HCT116 (cell line): ENCODE results near the gene CASP8AP2. TPM values are rescaled to one million over a fixed set of nuclear protein-coding genes. Genes with fewer than 3 reads are reported as not detected.

Experiments used
- ATAC-seq: fragments of 200-7000 bp; cut with Tn5 transposase; 2 replicates; pipeline ENCODE4 v1.9.1; 2020; ENCODE audit warnings: mild to moderate bottlenecking, moderate library complexity
- BruUV-seq: library from RNA; stranded (reverse); fragments of 400-500 nt; replicated peaks from 2 replicates; lab custom pipeline; 2021; lab: Mats Ljungman, UMichigan
- CTCF ChIA-PET: fragments of 300-600 bp; sonication (Branson Sonifier 250); formaldehyde crosslinking; loops from one replicate; lab custom pipeline; 2021; ENCODE audit warnings: antibody characterized with exemption; lab: Charles Lee
- POLR2A ChIA-PET: fragments of 300-600, 350-600 bp; sonication (Branson Sonifier 250); formaldehyde crosslinking; loops from one replicate; lab custom pipeline; 2021; ENCODE audit warnings: antibody characterized with exemption; lab: Charles Lee
- RAD21 ChIA-PET, 2 experiments: fragments of 300-600 bp; sonication (Branson Sonifier 250); formaldehyde crosslinking; loops; one replicate each; lab custom pipeline; 2023; ENCODE audit warnings: low total read pairs in 2 of 2; ENCODE audit not compliant: uncharacterized antibody in 2 of 2, unreplicated experiment in 2 of 2, low non-redundant PET in 1 of 2; lab: Charles Lee
- DNase-seq: peaks from one replicate; pipeline ENCODE4 v3.0.0-alpha.2; 2010; ENCODE audit warnings: low read depth, low spot score
- H2AFZ ChIP-seq: fragments of 200-600 bp; shearing (Covaris generic), sonication (generic); 2 replicates; pipeline ENCODE4 v1.6.1; 2017; ENCODE audit warnings: low read depth, mixed run types, mixed read lengths, antibody characterized with exemption, low read length; ENCODE audit not compliant: poor library complexity, severe bottlenecking
- H3K27ac ChIP-seq: 2 replicates; pipeline ENCODE4 v1.5.1; 2012; ENCODE audit warnings: low read depth, low read length
- H3K27me3 ChIP-seq: fragments of 200-600 bp; sonication (generic); 2 replicates; pipeline ENCODE4 v1.6.1; 2016; ENCODE audit warnings: mixed run types, low read length, mixed read lengths; ENCODE audit not compliant: insufficient read depth
- H3K36me3 ChIP-seq, 2 experiments: fragments of 200-500 bp in 1 of 2; fragments of 200-600 bp in 1 of 2; sonication (Bioruptor generic) in 1 of 2; sonication (generic) in 1 of 2; 2 replicates each; pipeline versions ENCODE4 v1.5.1 to v1.6.1; 2014 to 2016; ENCODE audit warnings: low read length in 2 of 2, inconsistent platforms in 1 of 2, mixed read lengths in 1 of 2, mixed run types in 1 of 2; ENCODE audit not compliant: insufficient read depth in 2 of 2, control insufficient read depth in 1 of 2
- H3K4me1 ChIP-seq, 2 experiments: fragments of 200-600 bp in 1 of 2; sonication (generic) in 1 of 2; 2 replicates each; pipeline versions ENCODE4 v1.5.1 to v1.6.1; 2012 to 2017; ENCODE audit warnings: low read length in 2 of 2, inconsistent platforms in 1 of 2, mild to moderate bottlenecking in 1 of 2, mixed read lengths in 1 of 2, mixed run types in 1 of 2, moderate library complexity in 1 of 2; ENCODE audit not compliant: insufficient read depth in 2 of 2, control insufficient read depth in 1 of 2
- H3K4me2 ChIP-seq: fragments of 200-600 bp; sonication (generic); 2 replicates; pipeline ENCODE4 v1.6.1; 2017; ENCODE audit warnings: mixed run types, low read length, mixed read lengths
- H3K4me3 ChIP-seq, 2 experiments: fragments of 200-600 bp in 1 of 2; sonication (generic) in 1 of 2; replicated peaks in 1 of 2; 2 replicates each; pipeline ENCODE4 v1.5.1; 2011 to 2016; ENCODE audit warnings: low read length in 2 of 2, control low read depth in 1 of 2, low read depth in 1 of 2, mild to moderate bottlenecking in 1 of 2, mixed read lengths in 1 of 2, mixed run types in 1 of 2
- H3K79me2 ChIP-seq: fragments of 200-600 bp; sonication (generic); 2 replicates; pipeline ENCODE4 v1.6.1; 2017; ENCODE audit warnings: mild to moderate bottlenecking, mixed run types, low read length, moderate library complexity, mixed read lengths; ENCODE audit not compliant: insufficient read depth
- H3K9ac ChIP-seq: fragments of 200-600 bp; sonication (generic); 2 replicates; pipeline ENCODE4 v1.6.1; 2016; ENCODE audit warnings: low read length, mixed read lengths
- H3K9me2 ChIP-seq: fragments of 200-600 bp; sonication (generic), shearing (Covaris generic); 2 replicates; pipeline ENCODE4 v1.6.1; 2017; ENCODE audit warnings: mixed run types, mild to moderate bottlenecking, moderate library complexity; ENCODE audit not compliant: insufficient read depth
- H3K9me3 ChIP-seq, 2 experiments: fragments of 200-500 bp in 1 of 2; fragments of 200-600 bp in 1 of 2; sonication (Bioruptor generic) in 1 of 2; sonication (generic) in 1 of 2; 2 replicates each; pipeline ENCODE4 v1.6.1; 2014 to 2017; ENCODE audit warnings: low read length in 2 of 2, mixed read lengths in 2 of 2, inconsistent platforms in 1 of 2, low read depth in 1 of 2, mild to moderate bottlenecking in 1 of 2, mixed run types in 1 of 2, moderate library complexity in 1 of 2; ENCODE audit not compliant: control insufficient read depth in 1 of 2, insufficient read depth in 1 of 2
- H4K20me1 ChIP-seq: fragments of 200-600 bp; sonication (generic), shearing (Covaris generic); 2 replicates; pipeline ENCODE4 v1.6.1; 2017; ENCODE audit warnings: mixed run types, mild to moderate bottlenecking, moderate library complexity; ENCODE audit not compliant: insufficient read depth
- CBX3 ChIP-seq: IDR thresholded peaks from 2 replicates; pipeline ENCODE4 v1.6.1; 2012; ENCODE audit warnings: low read depth
- CEBPB ChIP-seq: IDR thresholded peaks from 2 replicates; pipeline ENCODE4 v1.6.1; 2012; ENCODE audit warnings: low read depth
- EZH2 ChIP-seq: fragments of 200-600 bp; sonication (generic); IDR thresholded peaks from 2 replicates; pipeline ENCODE4 v1.6.1; 2017; ENCODE audit warnings: antibody characterized with exemption, mixed run types
- EZH2phosphoT487 ChIP-seq: fragments of 200-600 bp; IDR thresholded peaks from 2 replicates; pipeline ENCODE4 v1.6.1; 2018; ENCODE audit warnings: antibody characterized with exemption, borderline replicate concordance
- FOSL1 ChIP-seq: IDR thresholded peaks from 2 replicates; pipeline ENCODE4 v1.6.1; 2012; ENCODE audit warnings: low read depth
- JUND ChIP-seq: IDR thresholded peaks from 2 replicates; pipeline ENCODE4 v1.6.1; 2012
- POLR2A ChIP-seq: IDR thresholded peaks from 2 replicates; pipeline ENCODE4 v1.7.0; 2011; ENCODE audit warnings: borderline replicate concordance; ENCODE audit not compliant: insufficient read depth, insufficient read length; ENCODE audit errors: extremely low read depth
- RAD21 ChIP-seq: IDR thresholded peaks from 2 replicates; pipeline ENCODE4 v1.6.1; 2012; ENCODE audit warnings: low read depth, mild to moderate bottlenecking
- SIN3A ChIP-seq: IDR thresholded peaks from 2 replicates; pipeline ENCODE4 v1.6.1; 2012; ENCODE audit warnings: low read depth
- SP1 ChIP-seq: IDR thresholded peaks from 2 replicates; pipeline ENCODE4 v1.6.1; 2012; ENCODE audit warnings: low read depth
- SRF ChIP-seq: IDR thresholded peaks from 2 replicates; pipeline ENCODE4 v1.6.1; 2012; ENCODE audit warnings: low read depth
- TCF7L2 ChIP-seq: IDR thresholded peaks from 2 replicates; pipeline ENCODE4 v1.7.0; 2011; ENCODE audit warnings: borderline replicate concordance, inconsistent platforms; ENCODE audit not compliant: insufficient read depth, insufficient read length; ENCODE audit errors: extremely low read depth
- ZFX ChIP-seq: fragments of 450-650 bp; IDR thresholded peaks from 2 replicates; pipeline ENCODE4 v1.6.1; 2017
- ZNF274 ChIP-seq: fragments of 200-500 bp; sonication (Bioruptor generic); IDR thresholded peaks from 2 replicates; pipeline ENCODE4 v1.6.1; 2014; ENCODE audit warnings: mild to moderate bottlenecking, low read depth, low read length, inconsistent platforms
- intact Hi-C: fragments of 100-400 bp; cut with micrococcal nuclease; formaldehyde crosslinking; loops from 2 replicates; pipeline ENCODE4 v1.10.0; 2022
- total RNA-seq: library from RNA; stranded (reverse); gene quantifications from one replicate; pipeline ENCODE4 v1.2.1, GENCODE V29; 2021; ENCODE audit not compliant: unreplicated experiment
- TF ChIP-seq, protein P1 (sequence below): IDR thresholded peaks from 2 replicates; pipeline ENCODE4 v1.6.1; 2012
- TF ChIP-seq, protein P2 (sequence below), 3 experiments: fragments of 200-600 bp in 1 of 3; sonication (generic) in 1 of 3; IDR thresholded peaks in 2 of 3; conservative IDR thresholded peaks in 1 of 3; 2 replicates each; pipeline ENCODE4 v1.5.1; 2012 to 2017; ENCODE audit warnings: low read depth in 2 of 3, low read length in 2 of 3, antibody characterized with exemption in 1 of 3, borderline replicate concordance in 1 of 3, control low read depth in 1 of 3, mild to moderate bottlenecking in 1 of 3, mixed read lengths in 1 of 3, mixed run types in 1 of 3, moderate library complexity in 1 of 3; ENCODE audit not compliant: insufficient read depth in 1 of 3
- TF ChIP-seq, protein P3 (sequence below): IDR thresholded peaks from 2 replicates; pipeline ENCODE4 v1.6.1; 2012; ENCODE audit warnings: low read depth
- TF ChIP-seq, protein P4 (sequence below): IDR thresholded peaks from 2 replicates; pipeline ENCODE4 v1.6.1; 2012

The CASP8AP2 gene
- total RNA-seq, 1 experiment from 2014 or later, result 18.6 TPM

DNA sequence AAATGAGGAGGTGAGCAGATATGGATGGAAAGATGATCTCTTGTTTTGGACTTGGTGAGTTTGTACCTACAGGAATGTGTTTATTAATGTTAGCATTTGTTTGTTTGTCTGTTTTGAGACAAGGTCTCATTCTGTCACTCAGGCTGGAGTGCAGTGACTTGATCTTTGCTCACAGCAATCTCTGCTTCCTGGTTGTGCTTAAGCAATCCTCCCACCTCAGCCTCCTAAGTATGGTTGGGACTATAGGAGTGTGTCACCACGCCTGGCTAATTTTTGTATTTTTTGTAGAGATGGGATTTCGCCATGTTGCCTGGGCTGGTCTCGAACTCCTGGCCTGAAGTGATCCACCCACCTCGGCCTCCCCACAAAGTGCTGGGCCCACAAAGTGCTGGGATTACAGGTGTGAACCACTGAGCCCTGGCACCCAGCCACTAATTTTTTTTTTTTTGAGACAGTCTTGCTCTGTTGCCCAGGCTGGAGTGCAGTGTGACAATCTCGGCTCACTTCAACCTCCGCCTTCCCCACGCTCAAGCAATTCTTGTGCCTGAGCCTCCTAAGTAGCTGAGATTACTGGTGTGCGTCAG lies 7.1 kb downstream of the CASP8AP2 start:
- intact Hi-C loops, result no loop called here
- TF ChIP-seq JUND (no peak), CEBPB (no peak), TCF7L2 (no peak), SIN3A (no peak), SP1 (no peak), POLR2A (no peak), RAD21 (no peak), EZH2 (no peak), EZH2phosphoT487 (no peak), SRF (no peak), FOSL1 (no peak), CBX3 (no peak), ZFX (no peak), ZNF274 (no peak)
- TF ChIP-seq, protein P1, sequence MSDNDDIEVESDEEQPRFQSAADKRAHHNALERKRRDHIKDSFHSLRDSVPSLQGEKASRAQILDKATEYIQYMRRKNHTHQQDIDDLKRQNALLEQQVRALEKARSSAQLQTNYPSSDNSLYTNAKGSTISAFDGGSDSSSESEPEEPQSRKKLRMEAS, result no peak
- TF ChIP-seq, protein P2, sequence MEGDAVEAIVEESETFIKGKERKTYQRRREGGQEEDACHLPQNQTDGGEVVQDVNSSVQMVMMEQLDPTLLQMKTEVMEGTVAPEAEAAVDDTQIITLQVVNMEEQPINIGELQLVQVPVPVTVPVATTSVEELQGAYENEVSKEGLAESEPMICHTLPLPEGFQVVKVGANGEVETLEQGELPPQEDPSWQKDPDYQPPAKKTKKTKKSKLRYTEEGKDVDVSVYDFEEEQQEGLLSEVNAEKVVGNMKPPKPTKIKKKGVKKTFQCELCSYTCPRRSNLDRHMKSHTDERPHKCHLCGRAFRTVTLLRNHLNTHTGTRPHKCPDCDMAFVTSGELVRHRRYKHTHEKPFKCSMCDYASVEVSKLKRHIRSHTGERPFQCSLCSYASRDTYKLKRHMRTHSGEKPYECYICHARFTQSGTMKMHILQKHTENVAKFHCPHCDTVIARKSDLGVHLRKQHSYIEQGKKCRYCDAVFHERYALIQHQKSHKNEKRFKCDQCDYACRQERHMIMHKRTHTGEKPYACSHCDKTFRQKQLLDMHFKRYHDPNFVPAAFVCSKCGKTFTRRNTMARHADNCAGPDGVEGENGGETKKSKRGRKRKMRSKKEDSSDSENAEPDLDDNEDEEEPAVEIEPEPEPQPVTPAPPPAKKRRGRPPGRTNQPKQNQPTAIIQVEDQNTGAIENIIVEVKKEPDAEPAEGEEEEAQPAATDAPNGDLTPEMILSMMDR (IDR thresholded peaks at IDR 0.05 in 2 of 3, conservative IDR thresholded peaks at IDR 0.05 in 1 of 3; ENCODE audit: borderline replicate concordance in 1 of 3, insufficient read depth in 1 of 3, low read depth in 2 of 3, low read length in 2 of 3), result no peak
- TF ChIP-seq, protein P3, sequence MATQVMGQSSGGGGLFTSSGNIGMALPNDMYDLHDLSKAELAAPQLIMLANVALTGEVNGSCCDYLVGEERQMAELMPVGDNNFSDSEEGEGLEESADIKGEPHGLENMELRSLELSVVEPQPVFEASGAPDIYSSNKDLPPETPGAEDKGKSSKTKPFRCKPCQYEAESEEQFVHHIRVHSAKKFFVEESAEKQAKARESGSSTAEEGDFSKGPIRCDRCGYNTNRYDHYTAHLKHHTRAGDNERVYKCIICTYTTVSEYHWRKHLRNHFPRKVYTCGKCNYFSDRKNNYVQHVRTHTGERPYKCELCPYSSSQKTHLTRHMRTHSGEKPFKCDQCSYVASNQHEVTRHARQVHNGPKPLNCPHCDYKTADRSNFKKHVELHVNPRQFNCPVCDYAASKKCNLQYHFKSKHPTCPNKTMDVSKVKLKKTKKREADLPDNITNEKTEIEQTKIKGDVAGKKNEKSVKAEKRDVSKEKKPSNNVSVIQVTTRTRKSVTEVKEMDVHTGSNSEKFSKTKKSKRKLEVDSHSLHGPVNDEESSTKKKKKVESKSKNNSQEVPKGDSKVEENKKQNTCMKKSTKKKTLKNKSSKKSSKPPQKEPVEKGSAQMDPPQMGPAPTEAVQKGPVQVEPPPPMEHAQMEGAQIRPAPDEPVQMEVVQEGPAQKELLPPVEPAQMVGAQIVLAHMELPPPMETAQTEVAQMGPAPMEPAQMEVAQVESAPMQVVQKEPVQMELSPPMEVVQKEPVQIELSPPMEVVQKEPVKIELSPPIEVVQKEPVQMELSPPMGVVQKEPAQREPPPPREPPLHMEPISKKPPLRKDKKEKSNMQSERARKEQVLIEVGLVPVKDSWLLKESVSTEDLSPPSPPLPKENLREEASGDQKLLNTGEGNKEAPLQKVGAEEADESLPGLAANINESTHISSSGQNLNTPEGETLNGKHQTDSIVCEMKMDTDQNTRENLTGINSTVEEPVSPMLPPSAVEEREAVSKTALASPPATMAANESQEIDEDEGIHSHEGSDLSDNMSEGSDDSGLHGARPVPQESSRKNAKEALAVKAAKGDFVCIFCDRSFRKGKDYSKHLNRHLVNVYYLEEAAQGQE, result no peak
- TF ChIP-seq, protein P4, sequence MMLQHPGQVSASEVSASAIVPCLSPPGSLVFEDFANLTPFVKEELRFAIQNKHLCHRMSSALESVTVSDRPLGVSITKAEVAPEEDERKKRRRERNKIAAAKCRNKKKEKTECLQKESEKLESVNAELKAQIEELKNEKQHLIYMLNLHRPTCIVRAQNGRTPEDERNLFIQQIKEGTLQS, result no peak
- TF ChIP-seq, all 23 proteins: peak for 0
- POLR2A ChIA-PET, result no interaction called here

More for the DNA sequence above, 7.1 kb downstream of the CASP8AP2 start:
- no peaks in the 10 kb centered on the region for H3K9me2 ChIP-seq
- H3K9me3 ChIP-seq, result no peaks in the 10 kb centered on the region
- peaks cover 80% of the 10 kb centered on the region for H3K79me2 ChIP-seq
- ChIA-PET CTCF (no interaction called here), RAD21 (no interaction called here)
- no peak for DNase-seq
- no peak overlapping the region for H3K4me2 ChIP-seq
- no peak overlapping the region for H3K9ac ChIP-seq
- H3K36me3 ChIP-seq, result peaks cover 5 to 10% of the 10 kb centered on the region in 2 experiments; a peak in 2 of 4 replicates
- BruUV-seq, result no TSS peak
- no peaks in the 10 kb centered on the region for H4K20me1 ChIP-seq
- no peak overlapping the region for H2AFZ ChIP-seq
- no peaks in the 10 kb centered on the region for H3K27me3 ChIP-seq
- no peak overlapping the region for H3K4me3 ChIP-seq
- no peak for ATAC-seq
- H3K27ac ChIP-seq, result no peak overlapping the region
- peaks cover 0 to 6% of the 10 kb centered on the region in 2 experiments; a peak in 1 of 4 replicates for H3K4me1 ChIP-seq
